HG03378 (cell line): Measurements from ENCODE around the gene TSKU.
"Not testable (repeated sequence)": the region's sequence is repeated elsewhere in the genome, so short reads cannot be mapped to it uniquely, and the experiment has no call there.

Experiments used
- ATAC-seq: cut with Tn5 transposase; IDR thresholded peaks from one replicate; pipeline ENCODE4 v1.9.1; 2021; ENCODE audit warnings: mild to moderate bottlenecking, moderate library complexity; ENCODE audit not compliant: unreplicated experiment

The TSKU gene

GRCh38 chr11:76787911-76788596 is 4.9 kb downstream of the TSKU start:
- ATAC-seq, result no peak

- ATAC-seq, result no peak
Measured at GRCh38 chr11:76788661-76789442, 5.7 kb downstream of the TSKU start.

GRCh38 chr11:76789443-76789719 is 6.2 kb downstream of the TSKU start:
- no peak for ATAC-seq

GRCh38 chr11:76790251-76790650 is 7.1 kb downstream of the TSKU start:
- ATAC-seq, result no peak

- not testable (repeated sequence) for ATAC-seq
Measured at GRCh38 chr11:76791002-76791770, 8.0 kb downstream of the TSKU start.

- ATAC-seq, result no peak
Measured at GRCh38 chr11:76791861-76792260, 8.7 kb downstream of the TSKU start.

GRCh38 chr11:76792505-76793264 is 9.5 kb downstream of the TSKU start:
- ATAC-seq, result no peak

GRCh38 chr11:76793391-76794291 is 10.5 kb downstream of the TSKU start:
- ATAC-seq, result no peak

GRCh38 chr11:76794371-76795289 is 11.5 kb downstream of the TSKU start:
- ATAC-seq, result no peak

GRCh38 chr11:76795290-76795935 is 12.3 kb downstream of the TSKU start:
- ATAC-seq, result no peak

- ATAC-seq, result no peak
Measured at GRCh38 chr11:76795936-76796441, 12.8 kb downstream of the TSKU start.

GRCh38 chr11:76796511-76797198 is 13.5 kb downstream of the TSKU start:
- ATAC-seq, result no peak

- no peak for ATAC-seq
Measured at GRCh38 chr11:76797341-76798201, 14.4 kb downstream of the TSKU start.

GRCh38 chr11:76798202-76798581 is 15.0 kb downstream of the TSKU start:
- ATAC-seq, result no peak

- ATAC-seq, result no peak
Measured at GRCh38 chr11:76798671-76799065, 15.5 kb downstream of the TSKU start.

GRCh38 chr11:76799066-76799804 is 16.1 kb downstream of the TSKU start:
- ATAC-seq, result peak; percentile 49
